Jurkat, Clone E6-1 (cell line): ENCODE data around the gene TNFAIP8L3.

Experiments used
- DNase-seq: peaks from one replicate; pipeline ENCODE4 v3.0.0-alpha.2; 2011; ENCODE audit warnings: low read depth, low spot score
- H3K4me3 ChIP-seq: 2 replicates; pipeline ENCODE4 v1.5.1; 2011; ENCODE audit warnings: mild to moderate bottlenecking, low read length, control low read depth, moderate library complexity

The TNFAIP8L3 gene

DNA sequence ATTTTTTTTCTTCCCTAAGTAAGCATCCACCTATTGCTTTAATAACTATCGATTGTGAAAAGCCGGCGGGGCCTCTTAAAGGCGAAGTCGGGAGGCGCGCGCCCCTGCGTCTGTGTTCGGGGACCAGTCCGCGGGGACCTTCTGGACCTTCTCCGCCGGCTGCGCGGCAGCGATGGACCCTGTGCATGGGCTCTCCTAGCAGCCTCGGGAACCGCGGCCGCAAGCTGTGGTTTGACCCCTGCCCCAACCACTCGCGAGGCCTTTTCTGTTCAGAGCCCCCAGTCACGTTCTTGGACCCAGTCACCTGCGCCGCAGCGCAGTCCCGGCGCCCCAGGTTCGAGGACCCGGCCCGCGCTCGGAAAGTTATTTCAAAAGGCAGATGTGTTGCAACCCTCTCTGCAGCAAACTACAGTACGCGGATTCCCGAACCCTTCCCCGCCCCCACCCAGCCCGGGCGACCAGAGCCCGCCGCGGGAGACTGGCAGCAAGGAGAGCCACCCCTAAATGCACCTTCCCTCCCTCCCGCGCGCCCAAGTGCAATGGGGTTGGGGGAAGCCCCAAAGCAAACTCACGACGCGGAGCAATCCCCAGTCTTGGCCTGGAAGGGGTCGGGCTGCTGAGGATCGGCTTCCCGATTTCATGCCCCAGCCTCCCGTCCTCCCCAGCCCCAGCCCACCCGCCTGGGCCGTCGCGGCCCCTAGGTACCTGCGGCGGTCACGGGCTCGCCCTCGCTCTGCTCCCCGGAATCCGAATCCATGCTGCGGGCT, 684 bp downstream of the TNFAIP8L3 start:
- no peak for DNase-seq
- H3K4me3 ChIP-seq: no peak overlapping the region

DNA sequence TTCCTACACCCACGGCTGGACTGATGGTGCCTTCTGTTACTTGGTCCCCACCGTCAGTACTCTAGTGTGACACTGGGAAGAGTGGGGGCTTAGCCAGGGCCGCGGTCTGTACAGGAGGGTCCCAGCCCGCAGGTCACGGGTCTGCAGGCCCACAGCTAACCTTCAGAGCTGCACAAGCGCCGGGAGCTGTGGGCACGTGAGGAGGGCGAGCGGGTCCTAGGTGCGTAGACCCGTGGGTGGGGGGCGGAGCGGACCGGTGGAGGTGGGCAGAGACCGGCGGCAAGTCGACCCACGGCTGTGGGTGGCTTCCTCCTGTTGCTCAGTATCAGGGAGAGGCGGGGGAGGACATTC, 1.2 kb downstream of the TNFAIP8L3 start:
- DNase-seq: no peak
- H3K4me3 ChIP-seq: no peak overlapping the region

DNA sequence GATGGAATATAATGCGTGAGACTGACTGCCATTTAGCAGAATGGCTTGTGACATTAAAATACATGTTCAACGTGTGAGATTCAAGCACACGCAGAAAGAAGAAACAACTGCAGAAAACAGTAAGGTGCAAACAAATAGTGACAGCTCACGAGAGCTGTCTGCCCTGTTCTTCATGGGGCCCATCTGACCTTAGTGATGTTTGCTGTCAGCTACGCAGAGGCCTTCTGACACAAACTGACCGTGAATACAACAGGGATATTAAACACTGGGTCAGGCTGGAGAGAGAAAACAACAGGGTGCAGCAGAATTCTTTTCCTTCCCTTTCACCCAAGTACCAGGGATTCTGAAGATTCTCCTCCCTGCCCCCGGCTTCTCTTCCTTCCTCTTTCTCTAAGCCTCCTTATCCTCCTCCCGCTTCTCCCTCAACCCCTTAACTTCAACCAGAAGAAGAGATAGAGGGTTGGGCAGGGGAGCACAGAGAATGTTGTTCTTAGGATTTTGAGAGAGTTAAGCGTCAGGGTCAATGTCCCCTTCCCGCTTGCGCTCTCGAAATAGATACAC, 2.1 kb downstream of the TNFAIP8L3 start:
- H3K4me3 ChIP-seq: no peak overlapping the region
- no peak for DNase-seq

DNA sequence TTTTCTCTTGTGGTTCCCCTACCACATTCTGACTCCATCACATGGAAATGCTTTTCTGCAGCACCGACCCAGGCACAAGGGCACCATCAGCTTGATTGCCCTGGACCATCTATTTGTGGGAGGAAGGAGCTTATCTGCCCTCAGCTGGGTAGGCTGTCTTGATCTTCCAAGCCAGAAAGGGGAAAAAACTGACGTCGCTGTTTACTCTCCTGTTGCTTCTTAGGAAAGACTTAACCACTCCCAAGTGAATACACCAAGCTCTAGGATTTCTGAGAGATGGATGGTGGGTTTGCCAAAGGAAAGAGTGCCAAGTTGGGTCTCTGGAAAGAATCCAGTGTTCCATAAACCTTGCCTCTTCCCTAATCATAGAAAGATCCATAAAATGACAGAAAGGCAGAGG, 4.0 kb downstream of the TNFAIP8L3 start:
- no peak for DNase-seq
- H3K4me3 ChIP-seq: no peak overlapping the region

DNA sequence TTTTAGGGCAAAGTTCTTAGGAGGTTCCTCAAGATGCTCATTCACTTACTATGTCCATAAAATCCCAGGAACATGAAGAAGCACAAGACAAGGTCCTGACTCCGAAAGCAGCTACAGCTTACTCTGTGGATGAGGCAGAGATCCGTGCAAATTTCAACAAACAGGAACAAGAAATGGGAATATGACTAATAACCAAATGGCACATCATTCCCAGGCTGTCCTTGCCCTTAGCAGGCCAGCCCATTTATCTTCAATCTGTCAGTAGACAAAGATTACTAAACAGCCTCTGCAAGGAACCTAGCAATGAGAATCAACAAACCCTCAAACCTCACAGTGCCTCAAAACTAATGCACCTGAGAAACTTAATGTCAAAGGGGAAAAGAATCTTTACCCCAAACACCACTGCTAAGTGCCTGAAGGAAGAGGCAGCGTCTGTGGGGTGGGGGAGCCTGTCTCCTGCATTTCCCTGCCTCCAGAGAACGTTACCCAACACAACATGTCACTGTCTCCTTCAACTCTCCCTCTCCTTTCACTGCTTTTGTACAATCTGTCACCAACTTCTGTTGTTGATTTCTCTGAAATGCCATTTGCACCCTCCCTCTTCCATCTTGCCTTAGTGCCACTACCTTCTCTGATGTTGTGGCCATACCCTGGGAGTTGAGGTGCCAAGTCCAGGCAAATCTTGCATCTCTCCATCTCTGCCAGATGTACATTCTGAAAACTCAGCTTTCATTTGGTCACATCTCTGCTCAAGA, 4.8 kb downstream of the TNFAIP8L3 start:
- DNase-seq: no peak
- no peak overlapping the region for H3K4me3 ChIP-seq

DNA sequence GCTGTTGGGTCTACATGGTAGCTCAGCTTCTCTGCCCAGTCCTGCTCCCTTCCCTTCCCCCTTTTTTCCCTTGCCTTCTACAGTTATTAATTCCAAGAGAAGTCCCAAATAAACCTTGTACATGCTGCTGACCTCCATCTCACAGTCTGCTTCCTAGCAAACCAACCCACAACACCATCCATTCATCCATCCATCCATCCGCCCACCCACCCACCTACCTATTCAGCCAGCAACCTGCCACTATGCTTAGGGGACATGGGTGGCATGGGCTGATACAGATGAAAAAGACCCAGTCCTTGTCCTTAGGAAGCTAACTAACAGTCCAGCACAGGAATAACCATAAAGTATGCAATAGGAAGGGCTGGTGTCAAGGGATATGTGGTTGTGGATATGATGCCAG, 5.7 kb downstream of the TNFAIP8L3 start:
- no peak for DNase-seq
- no peak overlapping the region for H3K4me3 ChIP-seq

DNA sequence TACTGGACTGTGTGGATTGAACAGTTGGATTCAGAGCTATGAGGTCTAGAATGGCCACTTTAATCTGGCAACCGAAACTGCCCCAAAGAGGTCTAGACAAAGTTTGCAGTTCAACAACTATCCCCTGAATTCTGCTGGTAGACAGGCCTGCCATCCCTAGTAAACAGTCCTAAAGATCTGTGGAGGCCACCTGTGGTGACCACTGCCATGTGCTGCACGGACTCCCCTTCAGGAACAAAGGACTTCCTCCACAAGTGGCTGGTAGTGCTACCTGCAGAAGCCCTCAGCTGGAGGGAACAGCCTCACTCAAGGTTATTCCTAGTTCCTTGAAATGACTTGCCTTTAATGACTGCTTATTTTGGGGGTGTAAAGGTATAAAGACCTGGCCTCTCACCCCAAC, 6.1 kb downstream of the TNFAIP8L3 start:
- DNase-seq: no peak
- no peak overlapping the region for H3K4me3 ChIP-seq

DNA sequence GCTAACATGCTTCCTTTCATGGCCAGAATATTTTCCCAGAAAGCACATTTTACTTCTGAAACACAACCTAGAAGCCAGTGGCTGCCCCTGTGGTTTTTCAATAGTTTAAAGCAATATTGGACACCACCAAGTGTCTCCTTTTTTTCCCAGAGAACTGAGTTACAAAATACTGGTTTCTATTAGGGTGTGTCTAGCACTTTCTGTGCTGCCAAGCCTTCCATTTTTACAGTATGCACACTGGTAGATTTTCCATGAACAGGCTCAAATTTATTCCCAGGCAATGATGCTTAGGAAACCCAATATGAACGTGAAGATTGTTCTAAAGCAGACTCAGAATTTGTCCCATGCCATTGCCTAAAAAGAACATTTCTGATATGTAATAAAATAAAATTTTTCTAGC, 7.2 kb downstream of the TNFAIP8L3 start:
- H3K4me3 ChIP-seq: no peak overlapping the region
- DNase-seq: no peak

DNA sequence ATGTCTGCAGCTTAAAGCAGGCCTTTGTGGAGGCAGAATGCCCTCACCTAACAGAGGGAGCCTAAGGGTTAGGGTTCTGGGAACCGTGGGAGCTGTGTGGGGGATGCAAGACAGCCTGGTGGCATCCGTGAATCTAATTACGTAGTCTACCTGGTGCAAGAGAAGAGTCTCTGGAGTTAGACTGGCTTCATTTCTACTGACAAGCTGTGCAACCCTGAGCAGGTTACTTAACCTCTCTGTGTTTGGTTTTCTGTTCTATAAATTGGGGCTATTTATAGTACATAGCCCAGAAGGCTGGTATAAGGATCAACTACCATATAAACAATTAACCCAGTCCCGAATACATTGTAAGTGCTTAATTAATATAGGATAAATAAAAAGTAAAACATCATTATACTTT, 8.3 kb downstream of the TNFAIP8L3 start:
- no peak for DNase-seq
- no peak overlapping the region for H3K4me3 ChIP-seq

DNA sequence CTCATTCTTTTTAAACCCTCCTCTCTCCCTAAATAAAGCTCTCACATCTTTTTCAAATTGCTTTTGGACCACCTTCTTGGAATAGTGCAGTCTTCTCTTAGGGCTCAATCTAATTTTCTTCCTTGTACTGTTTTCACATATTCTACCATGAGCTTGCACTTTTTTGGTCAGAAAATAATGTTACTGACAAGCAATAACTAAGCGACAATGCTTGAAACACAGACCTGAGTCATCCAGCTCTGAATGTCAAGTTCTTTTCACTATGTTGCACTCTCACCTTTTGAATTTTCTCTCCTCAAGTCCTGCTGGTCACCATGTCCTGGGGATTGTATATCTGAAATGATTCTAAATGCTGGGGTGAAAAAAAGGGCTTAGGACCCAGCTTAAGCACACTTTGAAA, 8.9 kb downstream of the TNFAIP8L3 start:
- no peak for DNase-seq

DNA sequence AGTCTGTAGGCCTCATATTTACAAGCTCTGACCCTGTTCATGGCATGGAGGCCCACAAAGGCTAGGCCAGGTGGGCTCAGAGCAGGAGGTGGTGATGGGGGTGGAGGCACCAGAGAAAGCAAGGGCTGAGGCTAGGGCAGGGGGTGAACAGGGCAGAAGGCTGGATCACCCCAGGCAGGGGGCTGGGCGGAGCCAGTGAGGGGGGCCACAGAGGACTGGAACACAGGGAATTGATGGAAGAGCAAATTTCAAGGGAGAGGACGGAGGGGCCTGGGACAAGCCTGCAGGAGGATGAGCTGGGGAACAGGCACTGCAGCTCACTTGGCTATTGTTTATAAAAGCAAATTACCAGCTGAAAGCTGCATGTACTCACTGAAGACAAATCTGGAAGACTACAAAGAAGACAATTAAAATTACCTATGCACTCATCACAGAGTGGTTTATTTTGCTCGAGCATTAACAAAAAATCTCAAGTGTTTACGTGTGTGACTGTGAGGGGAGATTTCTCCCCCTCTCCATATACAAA, 11.0 kb downstream of the TNFAIP8L3 start:
- no peak for DNase-seq
- H3K4me3 ChIP-seq: no peak overlapping the region

More for the DNA sequence above, 8.9 kb downstream of the TNFAIP8L3 start:
- no peak overlapping the region for H3K4me3 ChIP-seq

DNA sequence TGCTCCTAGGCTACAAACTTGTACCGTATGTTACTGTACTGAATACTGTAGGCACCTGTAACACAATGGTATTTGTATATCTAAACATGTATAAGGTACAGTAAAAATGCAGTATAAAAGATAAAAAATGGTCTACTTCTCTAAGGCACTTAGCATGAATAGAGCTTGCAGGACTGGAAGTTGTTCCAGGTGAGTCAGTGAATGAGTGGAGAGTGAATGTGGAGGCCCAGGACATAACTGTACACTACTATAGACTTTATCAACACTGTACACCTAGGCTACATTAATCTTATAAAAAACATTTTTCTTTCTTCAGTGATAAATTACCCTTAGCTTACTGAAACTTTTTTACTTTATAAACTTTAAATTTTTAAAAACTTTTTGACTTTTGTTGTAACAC, 12.5 kb downstream of the TNFAIP8L3 start:
- no peak for DNase-seq
- no peak overlapping the region for H3K4me3 ChIP-seq

DNA sequence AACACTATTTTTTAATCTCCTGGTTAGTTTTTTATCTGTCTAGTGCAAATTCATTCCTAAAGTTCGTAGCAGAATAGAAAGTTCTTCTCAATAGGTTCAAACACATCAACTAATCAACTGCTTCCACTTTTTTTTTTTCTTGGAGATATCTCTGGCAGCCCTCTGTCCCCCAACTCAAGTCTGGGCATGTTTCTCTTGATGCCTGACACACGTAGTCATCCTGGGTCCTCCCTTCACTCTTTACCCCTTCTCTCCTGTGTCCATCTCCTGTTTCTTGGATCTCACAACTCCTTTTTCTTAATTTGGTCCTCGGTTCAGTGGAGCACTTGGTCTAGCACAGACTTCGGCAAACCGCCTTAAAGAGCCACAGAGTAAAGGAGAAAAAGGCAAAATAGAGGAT, 14.4 kb downstream of the TNFAIP8L3 start:
- no peak for DNase-seq
- H3K4me3 ChIP-seq: no peak overlapping the region

DNA sequence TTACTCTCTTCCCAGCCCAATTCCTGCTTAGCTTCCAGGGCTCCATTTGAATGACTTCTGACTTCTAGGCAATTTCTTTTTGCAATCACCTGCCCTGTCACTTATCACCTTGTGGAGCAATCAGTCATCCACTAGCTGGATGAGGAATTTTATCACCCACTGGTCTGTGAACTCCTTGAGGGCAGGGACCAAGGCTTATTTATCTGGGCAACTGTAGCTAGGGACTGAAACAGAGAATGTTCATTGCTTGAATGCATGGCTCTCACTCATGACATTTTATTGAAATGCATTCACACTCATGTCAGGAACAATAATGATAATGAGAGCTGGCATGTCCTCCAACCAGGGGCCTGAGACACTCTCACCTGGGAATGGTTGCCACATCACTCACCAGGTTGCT, 15.5 kb downstream of the TNFAIP8L3 start:
- DNase-seq: no peak
- no peak overlapping the region for H3K4me3 ChIP-seq

DNA sequence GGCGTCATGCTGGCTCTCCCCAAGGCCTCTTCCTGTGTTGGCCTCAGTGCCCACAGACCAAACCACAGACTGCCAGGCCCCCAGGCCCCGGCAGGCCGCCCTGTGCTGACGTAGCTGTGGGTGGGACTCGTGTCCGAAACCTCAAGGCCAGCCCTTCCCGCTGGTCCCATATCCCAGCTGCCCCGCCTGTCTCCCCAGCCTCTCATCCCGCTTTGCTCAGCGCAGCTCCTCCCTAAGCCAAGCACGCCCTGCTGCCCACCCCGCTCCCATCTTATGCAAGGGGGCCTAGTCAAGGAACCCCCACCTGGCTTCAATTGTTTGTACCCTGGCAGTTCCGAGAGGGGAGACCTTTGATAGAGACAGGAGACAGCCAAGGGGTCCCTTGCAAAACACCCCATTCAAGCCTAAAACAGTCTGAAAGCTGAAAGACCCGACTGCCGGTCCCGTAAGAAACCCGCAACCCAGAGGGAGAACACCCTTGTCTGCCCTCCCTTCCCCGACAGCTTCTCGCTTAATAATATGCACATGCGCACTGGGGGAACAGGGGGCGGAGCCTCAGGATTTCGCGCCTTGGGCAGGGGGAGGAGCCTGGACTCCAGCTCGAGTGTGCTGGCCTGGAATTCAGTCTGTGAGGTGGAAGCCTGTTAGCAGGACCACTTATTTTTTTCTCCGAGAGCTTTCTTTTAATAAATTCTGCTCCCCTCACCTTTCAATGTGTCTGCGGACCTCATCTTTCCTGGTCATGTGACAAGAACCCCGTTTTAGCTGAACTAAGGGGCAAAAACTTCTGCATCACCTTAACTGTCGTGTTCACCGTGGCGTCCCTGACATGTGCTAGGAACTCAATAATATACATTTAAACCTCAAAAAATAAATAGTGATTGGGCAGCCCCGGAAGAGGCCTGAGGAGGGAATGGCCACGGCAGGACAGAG, 17.2 kb downstream of the TNFAIP8L3 start:
- no peak for DNase-seq
- H3K4me3 ChIP-seq: no peak overlapping the region

DNA sequence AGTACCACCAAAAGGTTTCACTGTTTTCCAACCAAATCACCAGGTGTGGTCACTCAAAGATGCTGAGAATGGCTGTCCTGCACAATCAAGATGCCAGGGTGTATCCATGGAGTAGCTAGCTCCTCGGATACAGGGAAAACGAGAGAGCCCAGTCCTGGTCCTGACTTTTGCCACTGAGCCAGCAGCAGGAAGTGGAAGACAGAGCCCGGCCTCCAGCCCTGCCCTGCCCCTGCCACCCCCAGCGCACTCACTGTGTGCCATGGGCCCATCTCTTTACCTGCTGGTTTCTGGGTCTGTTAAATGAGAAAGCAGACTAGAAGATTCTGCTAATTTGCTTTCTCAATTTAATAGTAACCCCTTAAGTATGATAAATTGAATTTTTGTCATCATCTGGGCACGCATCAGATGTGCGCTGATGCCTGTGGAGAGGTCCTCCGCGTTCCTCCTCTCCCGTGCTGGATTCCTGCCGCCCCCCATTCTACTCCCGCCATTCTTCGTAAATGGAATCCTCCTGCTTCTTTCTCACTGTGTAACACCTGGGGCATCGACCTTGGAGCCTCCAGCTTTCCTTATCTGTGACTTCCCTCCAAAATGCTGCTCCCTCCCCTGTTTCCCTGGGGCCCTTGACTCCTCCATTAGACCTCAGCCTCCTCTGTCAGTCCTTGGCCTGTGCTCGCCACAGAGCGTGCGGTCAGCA, 18.0 kb downstream of the TNFAIP8L3 start:
- no peak for DNase-seq
- H3K4me3 ChIP-seq: no peak overlapping the region

DNA sequence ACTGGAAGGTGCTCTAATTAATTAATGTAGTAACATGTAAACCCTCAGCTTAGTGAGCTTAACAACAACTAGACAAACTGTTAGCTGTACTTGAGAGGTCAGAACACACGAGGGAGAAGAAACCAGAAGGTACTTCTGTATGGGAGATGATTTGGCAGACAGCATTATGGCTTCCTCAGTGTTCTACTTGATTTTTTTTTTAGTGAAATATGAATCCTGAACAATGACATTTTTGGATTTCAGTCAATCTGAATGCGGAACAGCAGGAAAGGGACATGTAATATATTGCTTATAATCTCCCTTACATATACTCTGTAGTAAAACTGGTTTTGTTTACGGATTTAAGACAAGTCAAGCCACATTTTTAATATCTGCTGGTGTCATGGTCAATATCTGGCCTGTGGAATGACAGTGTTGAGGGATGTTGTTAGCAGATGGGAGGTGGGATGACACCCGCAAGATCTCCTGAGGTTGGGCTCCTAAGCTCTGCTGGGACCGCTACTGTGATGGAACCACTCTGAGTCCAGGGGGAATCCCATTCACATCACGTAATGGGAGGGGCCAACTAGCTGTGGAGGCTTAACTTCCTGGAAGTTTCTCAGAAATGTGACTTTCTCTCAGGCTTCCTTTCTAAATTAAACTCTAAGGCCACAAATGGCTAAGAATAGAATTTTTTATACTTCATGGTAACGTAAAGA, 18.7 kb downstream of the TNFAIP8L3 start:
- no peak for DNase-seq
- no peak overlapping the region for H3K4me3 ChIP-seq

DNA sequence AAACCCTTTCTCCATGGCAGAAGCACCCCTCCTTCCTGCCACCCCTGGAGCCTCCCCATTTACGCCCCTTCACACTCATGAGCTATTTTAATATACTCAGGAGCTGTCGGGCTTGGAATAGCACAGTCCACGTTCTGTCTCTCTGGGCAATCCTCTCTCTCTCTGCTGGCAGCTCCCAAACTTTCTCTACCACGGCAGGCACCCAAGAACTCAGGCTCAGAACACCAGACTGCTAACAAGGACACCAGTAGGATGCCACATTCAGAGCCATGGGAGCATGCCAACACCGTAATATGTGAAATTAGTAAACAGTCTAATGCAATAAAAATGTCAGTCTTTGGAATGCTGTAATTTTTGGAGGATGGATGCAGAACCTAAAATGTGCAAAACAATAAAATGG, 19.3 kb downstream of the TNFAIP8L3 start:
- DNase-seq: no peak

More for the DNA sequence above, 19.3 kb downstream of the TNFAIP8L3 start:
- H3K4me3 ChIP-seq: no peak overlapping the region
